CD4-positive, alpha-beta memory T cell (primary cell): ENCODE data around the gene NOP53. TPM values are rescaled to one million over a fixed set of nuclear protein-coding genes. Genes with fewer than 3 reads are reported as not detected.
"Not testable (repeated sequence)": the region's sequence is repeated elsewhere in the genome, so short reads cannot be mapped to it uniquely, and the experiment has no call there.

Experiments
- CTCF ChIA-PET: fragments of 350-600 bp; sonication (Branson Sonifier 250); formaldehyde crosslinking; loops from one replicate; lab custom pipeline; 2021; ENCODE audit warnings: inconsistent platforms; ENCODE audit not compliant: partially characterized antibody; lab: Charles Lee
- POLR2A ChIA-PET: fragments of 350-600 bp; sonication (Branson Sonifier 250); formaldehyde crosslinking; loops from one replicate; lab custom pipeline; 2021; ENCODE audit not compliant: partially characterized antibody; lab: Charles Lee
- DNase-seq, 5 donors: peaks; one replicate each; pipeline versions ENCODE4 v3.0.0 to v3.0.0-alpha.2; 2020 to 2022; ENCODE audit warnings: mixed read lengths in 1 of 5
- H3K27ac ChIP-seq: one replicate; pipeline ENCODE4 v1.7.0; 2013; ENCODE audit warnings: low read depth, low read length
- H3K27me3 ChIP-seq: 2 replicates; pipeline ENCODE4 v1.7.0; 2013; ENCODE audit warnings: mild to moderate bottlenecking, low read length, moderate library complexity; ENCODE audit not compliant: insufficient read depth
- H3K36me3 ChIP-seq: 2 replicates; pipeline ENCODE4 v1.7.0; 2013; ENCODE audit warnings: mild to moderate bottlenecking, low read length, moderate library complexity; ENCODE audit not compliant: insufficient read depth
- H3K4me1 ChIP-seq: 2 replicates; pipeline ENCODE4 v1.7.0; 2013; ENCODE audit warnings: mild to moderate bottlenecking, low read length, moderate library complexity; ENCODE audit not compliant: insufficient read depth
- H3K4me3 ChIP-seq, 2 donors: one replicate each; pipeline ENCODE4 v1.7.0; 2013; ENCODE audit warnings: low read length in 2 of 2, mild to moderate bottlenecking in 1 of 2
- H3K9me3 ChIP-seq, 2 donors: one replicate each; pipeline ENCODE4 v1.7.0; 2013; ENCODE audit warnings: low read length in 2 of 2, control low read depth in 1 of 2; ENCODE audit not compliant: control insufficient read depth in 1 of 2
- H3K27ac Mint-ChIP-seq, 7 donors: one replicate each; pipeline ENCODE4 v1.8.0; 2020 to 2021; ENCODE audit warnings: mixed read lengths in 7 of 7, mild to moderate bottlenecking in 6 of 7, inconsistent platforms in 3 of 7, moderate library complexity in 3 of 7
- H3K27me3 Mint-ChIP-seq, 2 donors: one replicate each; pipeline ENCODE4 v1.8.0; 2020 to 2021; ENCODE audit warnings: mixed read lengths in 2 of 2
- H3K36me3 Mint-ChIP-seq, 2 donors: one replicate each; pipeline ENCODE4 v1.8.0; 2020 to 2021; ENCODE audit warnings: mixed read lengths in 2 of 2, inconsistent platforms in 1 of 2, mild to moderate bottlenecking in 1 of 2
- H3K4me1 Mint-ChIP-seq, 4 donors: one replicate each; pipeline ENCODE4 v1.8.0; 2020 to 2021; ENCODE audit warnings: mixed read lengths in 4 of 4, mild to moderate bottlenecking in 1 of 4
- H3K4me3 Mint-ChIP-seq, 8 donors: one replicate each; pipeline ENCODE4 v1.8.0; 2020 to 2021; ENCODE audit warnings: mixed read lengths in 8 of 8, mild to moderate bottlenecking in 7 of 8, moderate library complexity in 6 of 8, inconsistent platforms in 3 of 8
- H3K9me3 Mint-ChIP-seq, 8 donors: one replicate each; pipeline ENCODE4 v1.8.0; 2020 to 2021; ENCODE audit warnings: mixed read lengths in 8 of 8, mild to moderate bottlenecking in 5 of 8, inconsistent platforms in 3 of 8, moderate library complexity in 1 of 8
- intact Hi-C: fragments of 100-400 bp; cut with micrococcal nuclease; formaldehyde crosslinking; loops from one replicate; pipeline ENCODE4 v1.15.1; 2023
- polyA plus RNA-seq, 2 donors: library from polyadenylated mRNA; unstranded; fragments of 300-500 nt; fragmentation: Illumina TruSeq; gene quantifications; one replicate each; pipeline ENCODE4 v1.2.3, GENCODE V29; 2021
- total RNA-seq, 2 experiments: library from RNA; stranded (reverse); gene quantifications; one replicate each; pipeline ENCODE4 v1.2.3, GENCODE V29; 2021

The NOP53 gene
- total and polyA plus RNA-seq, 4 experiments from 2014 or later = 156 to 875 (median 544) TPM

GRCh38 chr19:47804451-47804850 is 59.1 kb downstream of the NOP53 start, which contains the start of gene TPRX1:
Gene TPRX1 (minus strand): TSS chr19:47804551. CDS start chr19:47804539, 12 bp downstream.
- H3K4me1 Mint-ChIP-seq, H3K27me3 ChIP-seq, H3K4me3 Mint-ChIP-seq, H3K4me3 ChIP-seq, DNase-seq, H3K36me3 Mint-ChIP-seq, POLR2A ChIA-PET, CTCF ChIA-PET, H3K27me3 Mint-ChIP-seq, H3K27ac ChIP-seq, H3K9me3 Mint-ChIP-seq, intact Hi-C loops, H3K36me3 ChIP-seq, H3K9me3 ChIP-seq, H3K4me1 ChIP-seq: not testable (repeated sequence)
- H3K27ac Mint-ChIP-seq = peak within 1 kb of the TSS in 1 of 7 donors; percentile 59

- POLR2A ChIA-PET = no interaction called here
- DNase-seq = no peak
- intact Hi-C loops = no loop called here
- H3K9me3 ChIP-seq = no peaks in the 10 kb centered on the region
- CTCF ChIA-PET = interaction anchor here (1.0 kb wide), 1 partner anchor 9 kb away, joined by 3 read pairs; no protein-coding TSS in a partner anchor
- no peak overlapping the region for H3K27ac ChIP-seq
- no peaks in the 10 kb centered on the region for H3K27me3 ChIP-seq
- Mint-ChIP-seq H3K9me3 (peaks cover 0 to 5% (median 2%) of the 10 kb centered on the region in 8 donors), H3K4me3 (no peak overlapping the region), H3K27ac (peak overlapping the region in 1 of 7 donors; percentile 59), H3K27me3 (peaks cover 1% of the 10 kb centered on the region in 2 donors), H3K36me3 (peaks cover 0 to 5% of the 10 kb centered on the region in 2 donors), H3K4me1 (no peaks in the 10 kb centered on the region)
- H3K4me3 ChIP-seq = no peak overlapping the region
- no peaks in the 10 kb centered on the region for H3K36me3 ChIP-seq
- no peaks in the 10 kb centered on the region for H3K4me1 ChIP-seq
Measured at GRCh38 chr19:47805313-47805712, 60.0 kb downstream of the NOP53 start.

GRCh38 chr19:47806435-47806834 is 61.1 kb downstream of the NOP53 start:
- Mint-ChIP-seq H3K4me3 (no peak overlapping the region), H3K9me3 (peaks cover 0 to 2% (median 0%) of the 10 kb centered on the region in 8 donors), H3K4me1 (no peaks in the 10 kb centered on the region), H3K27me3 (peaks cover 3% of the 10 kb centered on the region in 2 donors), H3K36me3 (no peaks in the 10 kb centered on the region), H3K27ac (no peak overlapping the region)
- H3K27me3 ChIP-seq = no peaks in the 10 kb centered on the region
- ChIA-PET CTCF (interaction anchor here (1.0 to 1.1 kb wide), 2 partner anchors 8 to 10 kb away, joined by 3 to 4 read pairs; no protein-coding TSS in a partner anchor), POLR2A (no interaction called here)
- H3K4me1 ChIP-seq = no peaks in the 10 kb centered on the region
- intact Hi-C loops = no loop called here
- H3K9me3 ChIP-seq = no peaks in the 10 kb centered on the region
- no peak overlapping the region for H3K4me3 ChIP-seq
- no peaks in the 10 kb centered on the region for H3K36me3 ChIP-seq
- H3K27ac ChIP-seq = no peak overlapping the region
- no peak for DNase-seq

Other genes starting within 250 kb of the NOP53 start
- 10 to 100 TPM; 84.1 to 88.1 TPM for gene NAPA, start 230.5 kb upstream of the NOP53 start, total RNA-seq
- gene NAPA, start 230.5 kb upstream of the NOP53 start, polyA plus RNA-seq = 100 to 1,000 TPM in 1 of 2 donors, 10 to 100 TPM in 1; 90.8 to 129 TPM
- under 1 TPM; 0.53 to 0.79 TPM for gene ZNF541, start 172.4 kb upstream of the NOP53 start, total RNA-seq
- gene ZNF541, start 172.4 kb upstream of the NOP53 start, polyA plus RNA-seq = under 1 TPM in 1 of 2 donors, not detected in 1; 0.09 TPM
- gene BICRA, start 136.4 kb upstream of the NOP53 start, total RNA-seq = 10 to 100 TPM; 31.7 to 32.9 TPM
- gene BICRA, start 136.4 kb upstream of the NOP53 start, polyA plus RNA-seq = 1 to 10 TPM in 1 of 2 donors, not detected in 1; 2.3 TPM
- gene EHD2, start 32.1 kb upstream of the NOP53 start, total RNA-seq = not detected
- not detected for gene EHD2, start 32.1 kb upstream of the NOP53 start, polyA plus RNA-seq
- 100 to 1,000 TPM; 116 to 122 TPM for gene SELENOW, start 33.2 kb downstream of the NOP53 start, total RNA-seq
- 100 to 1,000 TPM; 350 to 352 TPM for gene SELENOW, start 33.2 kb downstream of the NOP53 start, polyA plus RNA-seq
- not detected for gene TPRX1, start 59.0 kb downstream of the NOP53 start, total RNA-seq
- not detected for gene TPRX1, start 59.0 kb downstream of the NOP53 start, polyA plus RNA-seq
- not detected for gene CRX, start 76.4 kb downstream of the NOP53 start, total RNA-seq
- not detected for gene CRX, start 76.4 kb downstream of the NOP53 start, polyA plus RNA-seq
- not detected for gene TPRX2, start 113.7 kb downstream of the NOP53 start, total RNA-seq
- gene TPRX2, start 113.7 kb downstream of the NOP53 start, polyA plus RNA-seq = not detected
- not detected for gene SULT2A1, start 140.8 kb downstream of the NOP53 start, total RNA-seq
- gene SULT2A1, start 140.8 kb downstream of the NOP53 start, polyA plus RNA-seq = not detected
- gene BSPH1, start 246.6 kb downstream of the NOP53 start, total RNA-seq = not detected
- gene BSPH1, start 246.6 kb downstream of the NOP53 start, polyA plus RNA-seq = not detected
- not detected for gene ELSPBP1, start 249.1 kb downstream of the NOP53 start, total RNA-seq
- not detected for gene ELSPBP1, start 249.1 kb downstream of the NOP53 start, polyA plus RNA-seq